NCI-H1048 (cell line): ENCODE measurements around the gene GRM3.

ENCODE experiments used
- DNase-seq: peaks from one replicate; lab custom pipeline; 2025; lab: John Stamatoyannopoulos, UW

The GRM3 gene

DNA sequence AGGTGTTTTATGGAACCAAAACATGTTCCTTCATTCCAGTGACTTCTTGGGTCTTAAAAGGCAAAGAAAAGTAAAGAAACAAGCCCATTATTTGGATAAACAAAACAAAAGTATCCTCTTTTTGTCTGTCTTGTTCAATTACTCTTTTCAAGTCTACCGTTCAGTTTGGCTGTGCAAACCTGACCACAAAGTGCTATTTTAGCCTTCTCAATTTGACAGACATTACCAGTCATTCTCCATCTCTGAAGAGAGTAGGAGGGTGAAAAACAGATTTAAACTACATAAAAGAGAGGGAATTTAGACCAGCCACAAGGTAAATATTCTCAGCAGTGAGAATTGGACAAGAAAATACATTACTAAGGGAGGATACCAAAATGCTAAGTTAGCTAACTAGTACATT is 145.2 kb downstream of the GRM3 start:
- no peak for DNase-seq

DNA sequence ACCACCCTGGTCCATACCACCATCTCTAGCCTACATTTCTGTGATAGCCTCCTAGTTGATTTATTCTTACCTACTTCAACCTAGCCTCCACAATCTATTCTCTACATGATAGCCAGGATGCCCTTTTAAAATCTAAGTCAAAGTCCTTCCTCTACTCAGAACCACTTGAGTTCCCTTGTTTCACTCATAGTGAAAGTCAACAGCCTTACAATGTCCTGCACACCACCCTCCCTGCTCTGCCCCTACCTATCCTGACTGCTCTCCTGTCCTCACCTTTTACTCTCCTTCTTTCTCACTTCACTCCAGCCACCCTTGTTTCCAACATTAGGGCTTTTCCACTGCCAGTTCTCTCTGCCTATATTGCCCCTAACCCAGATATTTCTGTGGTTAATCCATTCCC is 146.7 kb downstream of the GRM3 start:
- no peak for DNase-seq

DNA sequence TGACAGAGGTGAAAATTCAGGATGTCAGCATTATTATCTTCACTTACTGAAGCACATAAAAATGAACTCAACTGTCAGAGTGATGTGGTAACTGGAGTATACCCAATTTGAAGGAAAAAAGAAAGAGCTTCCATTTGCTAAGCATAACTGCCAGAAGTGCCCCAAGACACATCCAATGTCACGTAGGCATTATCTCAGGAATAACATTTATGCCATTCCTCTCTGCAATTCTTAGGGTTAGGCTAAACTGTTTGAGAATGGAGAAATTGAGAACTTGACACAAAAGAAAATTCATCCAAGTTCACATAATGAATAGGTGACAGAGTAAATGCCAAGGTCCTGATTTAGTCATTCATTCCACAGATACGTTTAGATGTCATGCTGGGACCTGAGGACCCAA is 148.6 kb downstream of the GRM3 start:
- no peak for DNase-seq

DNA sequence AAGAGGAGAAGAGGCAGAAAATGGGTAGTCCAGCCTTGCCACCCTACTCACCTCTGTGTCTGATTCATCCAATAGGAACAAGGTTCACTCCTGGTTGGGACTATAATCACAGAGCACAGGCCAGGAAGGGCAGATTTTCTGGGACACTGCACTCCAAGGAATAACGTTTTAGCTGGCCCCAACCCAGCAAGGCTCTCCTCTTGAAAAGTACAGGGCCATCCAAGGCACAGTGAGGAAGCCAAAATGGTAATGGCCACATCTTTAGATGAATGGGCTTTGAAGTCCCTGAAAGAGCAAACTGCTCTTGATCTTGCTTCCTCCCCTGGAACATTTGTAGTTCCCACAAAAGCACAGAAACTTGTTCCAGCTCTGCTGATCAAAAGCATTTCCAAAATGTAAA is 149.4 kb downstream of the GRM3 start:
- DNase-seq: no peak

DNA sequence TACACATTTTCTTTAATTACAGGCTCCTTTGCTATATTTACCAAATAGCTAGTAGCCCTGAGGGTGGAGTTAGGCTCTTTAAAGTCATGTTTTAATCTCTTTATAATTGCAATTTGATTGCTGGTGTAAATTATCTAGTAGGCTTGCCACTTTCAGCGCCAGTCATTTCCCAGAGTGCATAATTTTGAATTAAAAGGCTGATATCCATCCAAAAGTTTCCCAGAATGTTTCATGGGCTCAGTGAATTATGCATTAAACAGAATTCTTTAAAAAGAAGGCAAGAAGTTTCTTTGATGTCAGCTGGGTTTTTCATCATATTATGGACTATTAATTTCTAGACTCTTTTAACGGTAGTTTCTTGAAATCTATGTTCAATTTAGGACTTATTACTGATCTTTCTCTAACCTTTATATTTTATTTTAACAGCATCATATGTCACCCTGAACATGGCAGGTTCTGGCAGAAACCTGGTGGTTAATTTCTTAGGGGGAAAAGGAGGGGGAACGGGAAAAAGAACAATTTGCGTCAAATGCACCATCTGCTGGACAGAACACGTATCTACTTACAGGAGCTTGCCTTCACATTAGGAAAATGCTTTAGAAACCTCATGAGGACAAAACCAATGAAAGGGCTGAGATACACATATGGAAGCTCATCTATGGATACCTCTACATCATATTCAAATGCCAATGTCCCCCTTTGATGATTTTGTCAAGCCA is 171.1 kb downstream of the GRM3 start:
- DNase-seq: no peak

DNA sequence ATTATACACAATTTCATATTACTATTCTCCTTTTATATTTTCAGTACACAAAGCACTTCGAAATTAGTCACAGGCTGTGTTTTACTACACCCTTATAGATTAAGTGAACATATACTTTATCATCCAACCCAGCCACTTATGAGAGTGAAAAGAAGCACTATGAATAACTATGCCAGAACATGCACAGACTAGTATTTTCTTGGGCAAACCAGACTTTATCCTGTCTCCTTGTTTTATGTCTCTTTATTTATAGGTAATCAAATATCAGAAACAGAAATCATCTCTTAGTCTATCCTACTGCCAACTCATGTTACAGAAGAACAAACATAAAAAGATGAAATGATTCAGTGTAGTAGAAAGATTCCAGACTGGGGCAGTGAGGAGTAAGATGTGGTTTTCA is 171.8 kb downstream of the GRM3 start:
- DNase-seq: no peak

DNA sequence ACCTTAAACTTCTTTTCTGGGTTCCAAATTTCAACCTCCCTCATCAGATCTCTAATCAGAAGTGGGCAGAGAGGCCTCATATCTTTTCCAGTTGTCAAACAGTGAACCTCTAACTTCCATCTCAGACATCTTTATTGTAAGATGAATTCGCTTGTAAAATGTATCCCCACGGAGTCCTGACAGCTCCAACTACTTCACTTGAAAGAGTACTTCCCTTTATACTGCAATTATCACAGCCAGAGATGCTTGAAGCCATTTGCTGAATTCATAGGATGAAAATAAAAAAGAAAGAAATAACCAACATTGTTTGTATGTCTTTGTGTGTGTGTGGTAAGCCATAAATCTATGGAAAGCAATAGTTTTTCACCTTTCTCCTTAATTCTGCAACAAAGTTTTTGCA is 175.2 kb downstream of the GRM3 start:
- DNase-seq: no peak

DNA sequence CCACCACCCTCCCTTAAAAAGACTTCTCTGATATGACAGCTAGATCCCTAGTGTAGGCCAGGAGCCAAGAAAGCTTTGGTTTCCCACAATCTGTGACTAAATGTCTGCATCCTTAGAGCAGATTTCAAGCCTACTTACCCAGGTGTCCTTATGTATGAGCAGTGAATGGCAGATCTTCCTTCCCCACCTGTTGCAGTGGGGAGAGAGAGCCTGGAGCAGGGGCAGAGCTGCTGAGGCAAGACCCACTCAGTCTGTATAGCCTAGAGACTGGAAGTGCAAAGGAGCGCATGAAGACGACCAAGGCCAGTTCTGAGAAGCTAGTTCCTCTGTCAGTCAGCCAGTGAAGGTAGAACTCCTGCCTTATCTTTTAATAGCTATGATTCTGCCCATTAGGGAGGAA is 180.1 kb downstream of the GRM3 start:
- no peak for DNase-seq

DNA sequence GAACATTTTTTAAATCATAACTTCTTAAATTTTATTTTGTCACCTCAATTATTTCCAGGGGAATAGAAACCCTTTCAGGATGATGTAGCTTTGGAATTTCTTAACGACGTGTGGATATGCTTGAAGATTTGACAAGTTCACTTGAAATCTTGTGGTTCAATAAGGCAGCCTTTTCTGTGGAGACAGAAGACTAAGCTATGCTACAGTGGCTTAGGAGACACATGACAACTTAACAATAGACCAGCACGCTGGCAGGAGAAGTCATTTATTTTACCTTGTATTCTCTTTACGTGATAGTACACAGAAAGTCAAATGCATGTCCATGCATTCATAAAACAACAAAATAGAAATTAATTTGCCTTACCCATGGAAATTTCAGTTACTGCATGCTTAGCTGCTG is 181.6 kb downstream of the GRM3 start:
- DNase-seq: no peak

DNA sequence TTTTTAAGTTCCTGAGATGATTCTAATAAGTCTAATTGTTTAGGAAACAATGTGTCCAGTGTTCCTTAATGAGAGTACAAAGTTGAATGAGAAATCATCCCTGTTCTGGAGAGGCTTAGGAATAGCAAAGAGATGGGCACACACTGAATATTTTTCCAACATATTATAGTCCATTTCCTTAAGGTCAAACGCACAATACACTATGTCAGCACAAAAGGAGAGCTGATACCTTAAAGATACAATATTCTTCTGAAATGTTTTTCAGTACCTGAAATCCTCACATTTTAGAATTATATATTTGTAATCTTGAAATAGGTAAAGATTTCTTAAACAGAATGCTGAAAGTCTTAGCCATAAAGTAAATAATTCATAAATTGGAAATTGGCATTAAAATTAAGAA is 183.2 kb downstream of the GRM3 start:
- no peak for DNase-seq

DNA sequence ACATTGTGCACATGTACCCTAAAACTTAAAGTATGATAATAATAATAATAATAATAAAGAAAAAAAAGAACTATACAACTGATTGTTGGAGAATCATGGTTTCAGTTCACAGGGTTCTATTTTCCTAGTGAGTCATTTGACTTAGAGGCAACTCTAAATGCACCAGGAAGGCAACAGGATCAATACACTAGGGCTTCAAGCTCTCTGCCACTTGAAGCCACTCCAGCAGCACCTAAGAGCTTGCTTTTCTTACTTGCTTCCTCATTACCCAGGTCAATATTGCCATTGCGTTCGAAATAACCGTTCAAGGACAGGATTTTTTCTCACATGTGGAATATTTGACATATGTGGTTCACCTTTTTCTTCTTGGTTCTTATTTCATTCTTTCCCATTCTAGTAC is 189.7 kb downstream of the GRM3 start:
- no peak for DNase-seq

DNA sequence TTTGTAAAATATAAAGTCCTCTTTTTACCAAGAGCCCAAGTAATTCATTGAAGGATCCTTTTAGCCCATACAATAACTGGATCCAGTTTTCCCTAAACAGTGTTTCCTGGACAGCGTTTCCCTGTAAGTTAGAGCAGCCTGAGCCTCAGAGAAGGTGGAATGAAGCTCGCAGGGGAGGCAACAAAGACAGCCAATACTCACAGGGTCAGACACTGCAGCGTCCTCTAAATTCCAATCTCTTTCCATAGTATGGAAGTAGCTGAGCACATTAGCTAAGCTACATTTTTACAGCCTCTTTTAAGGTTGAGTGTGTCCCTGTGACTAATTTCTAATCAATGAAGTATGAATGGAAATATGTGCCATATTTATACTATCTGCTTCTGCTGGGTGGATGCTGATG is 193.5 kb downstream of the GRM3 start:
- DNase-seq: no peak

DNA sequence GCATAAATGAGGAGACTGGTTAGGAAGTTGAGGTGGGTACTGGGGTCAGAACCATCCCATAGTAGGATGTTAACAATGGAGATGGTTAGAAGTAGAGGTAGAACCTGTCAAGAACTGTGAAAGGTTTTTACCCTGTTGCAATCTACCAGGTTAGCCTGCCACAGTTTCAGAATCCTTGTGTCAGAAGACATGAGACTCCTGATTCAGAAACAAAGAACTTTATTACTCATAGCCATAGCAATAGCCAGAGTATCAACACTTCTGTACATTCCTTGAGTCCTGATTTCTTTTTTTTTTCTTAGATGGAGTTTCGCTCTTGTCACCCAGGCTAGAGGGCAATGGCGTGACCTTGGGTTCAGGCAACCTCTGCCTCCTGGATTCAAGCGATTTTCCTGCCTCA is 200.9 kb downstream of the GRM3 start:
- no peak for DNase-seq

DNA sequence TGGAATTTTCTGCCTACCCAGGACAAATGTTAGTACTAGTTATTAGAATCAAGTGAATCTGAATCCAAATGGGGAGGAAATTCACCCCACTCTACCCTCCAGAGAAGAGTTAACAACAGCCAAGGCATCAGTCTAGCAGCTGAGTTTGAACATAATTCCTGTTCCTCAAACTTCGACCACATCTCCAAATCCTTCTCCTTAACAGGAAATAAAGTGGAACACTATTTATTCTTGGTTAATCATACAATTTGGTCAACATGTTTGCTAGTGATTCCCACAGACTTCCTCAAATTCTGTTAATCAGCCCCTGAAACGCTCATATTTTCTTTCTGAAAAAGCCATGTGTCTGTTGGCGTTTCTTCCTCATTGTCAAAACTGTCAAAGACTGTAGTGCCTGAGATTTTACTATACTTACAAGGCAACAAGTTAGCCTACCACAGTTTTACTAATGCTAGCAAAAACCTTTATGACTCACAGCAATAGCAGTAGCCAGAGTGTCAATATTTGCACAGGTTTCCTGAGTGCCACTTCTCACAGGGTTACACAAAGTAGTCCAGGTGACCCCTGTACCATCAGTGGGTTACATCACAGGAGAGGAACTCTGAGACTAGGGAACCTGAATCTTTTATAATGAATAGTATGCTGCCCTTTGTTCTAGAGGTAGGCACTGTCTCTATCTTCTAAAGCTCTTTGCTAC is 202.9 kb downstream of the GRM3 start:
- DNase-seq: no peak

DNA sequence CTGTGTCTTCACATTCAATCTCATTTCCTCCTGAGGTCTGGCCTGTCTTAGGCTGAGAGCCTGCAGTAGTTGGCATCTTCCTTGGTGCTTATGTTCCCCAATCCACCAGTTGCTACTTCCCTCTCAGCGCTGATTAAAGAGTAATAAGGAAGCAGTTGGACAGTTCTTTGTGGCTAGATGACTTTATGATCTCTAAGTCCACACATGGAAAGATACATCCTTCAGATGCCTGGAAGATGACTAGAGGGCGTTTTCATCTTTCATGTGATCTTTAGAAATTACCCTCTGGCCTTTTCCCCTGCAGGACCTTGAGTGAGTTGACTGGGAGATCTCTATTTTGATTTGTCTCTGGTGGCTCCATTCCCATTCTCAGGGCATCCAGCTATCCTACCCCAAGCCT is 204.5 kb downstream of the GRM3 start:
- no peak for DNase-seq

DNA sequence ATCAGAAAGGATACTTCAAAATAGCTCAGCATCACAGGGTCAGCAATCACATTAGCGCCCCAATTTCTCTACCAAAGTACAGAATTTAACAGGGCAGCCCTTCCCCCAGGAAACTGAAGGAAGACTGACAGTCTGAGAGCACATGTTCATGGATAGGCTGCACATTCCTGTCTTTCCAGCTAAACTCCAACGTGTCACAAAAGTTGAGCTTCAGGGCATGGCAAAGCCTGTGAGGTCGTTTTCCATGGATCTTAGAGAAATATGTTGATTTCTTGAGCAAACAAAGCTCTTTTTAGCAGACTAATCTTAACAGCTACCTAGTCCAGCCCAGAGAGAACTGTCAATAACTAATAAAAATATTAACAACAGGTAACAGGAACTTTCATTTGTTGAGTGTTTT is 207.9 kb downstream of the GRM3 start:
- no peak for DNase-seq

DNA sequence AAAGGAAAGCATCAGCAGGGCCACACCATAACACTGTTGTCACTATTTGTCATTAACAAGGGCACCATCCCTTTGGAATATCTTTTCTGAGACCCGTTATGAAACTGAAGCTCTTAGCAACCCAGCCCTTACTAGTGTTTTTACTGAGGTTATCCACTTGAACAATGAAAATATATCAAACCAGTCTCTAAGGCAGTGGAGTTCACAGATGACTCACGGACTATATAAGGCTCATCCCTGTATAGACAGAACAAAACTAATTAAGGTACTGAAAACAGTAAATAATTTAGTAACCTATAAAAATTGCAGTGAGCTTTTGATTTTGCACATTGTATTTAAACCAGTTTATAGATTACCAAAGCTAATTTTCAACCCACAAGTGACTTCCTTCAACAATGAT is 219.7 kb downstream of the GRM3 start:
- DNase-seq: no peak

DNA sequence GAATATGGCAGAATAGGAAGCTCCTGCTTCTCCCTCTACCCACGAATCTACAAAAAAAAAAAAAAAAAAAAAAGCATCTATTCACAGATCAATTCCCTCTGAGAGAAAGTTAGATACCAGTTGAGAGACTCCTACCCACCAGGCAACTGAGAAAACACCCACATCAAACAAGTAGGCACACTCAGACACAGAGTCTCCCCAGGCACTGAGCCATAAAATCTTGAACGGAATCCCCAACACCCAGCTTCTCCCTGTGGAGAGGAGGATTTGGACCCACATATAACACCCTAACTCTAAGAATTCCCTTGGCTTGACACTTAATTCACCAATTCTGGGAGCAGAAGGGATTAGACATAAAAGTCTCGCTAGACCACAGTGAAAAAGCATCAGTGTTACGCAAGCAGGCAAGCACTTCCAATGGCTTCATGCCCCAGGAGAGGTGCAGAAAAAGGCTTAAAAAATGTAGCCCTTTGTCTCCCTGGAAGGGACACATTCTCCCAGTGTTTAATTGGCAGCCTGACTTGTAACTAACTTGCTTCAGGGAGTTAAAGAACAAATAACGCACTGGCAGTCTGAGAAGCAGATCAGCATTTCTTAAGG is 223.6 kb downstream of the GRM3 start:
- no peak for DNase-seq

DNA sequence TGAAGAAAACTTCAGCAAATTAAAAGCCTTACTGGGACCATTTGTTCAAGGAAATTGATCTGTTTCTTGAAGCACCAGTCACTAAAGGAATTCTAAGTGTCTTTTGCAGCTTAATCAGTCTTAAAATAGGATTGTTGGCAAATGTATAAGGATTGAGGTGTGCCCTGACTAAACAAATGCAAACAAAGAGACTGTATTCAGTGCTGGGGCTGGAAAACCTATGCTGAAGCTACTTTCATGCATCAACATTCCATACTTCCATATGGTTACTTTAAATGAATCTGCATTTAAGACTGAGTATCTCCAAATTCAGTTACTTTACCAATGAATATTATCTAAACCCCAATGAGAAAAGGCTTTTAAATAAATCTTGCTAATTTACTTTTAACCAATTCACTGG is 232.4 kb downstream of the GRM3 start:
- no peak for DNase-seq

DNA sequence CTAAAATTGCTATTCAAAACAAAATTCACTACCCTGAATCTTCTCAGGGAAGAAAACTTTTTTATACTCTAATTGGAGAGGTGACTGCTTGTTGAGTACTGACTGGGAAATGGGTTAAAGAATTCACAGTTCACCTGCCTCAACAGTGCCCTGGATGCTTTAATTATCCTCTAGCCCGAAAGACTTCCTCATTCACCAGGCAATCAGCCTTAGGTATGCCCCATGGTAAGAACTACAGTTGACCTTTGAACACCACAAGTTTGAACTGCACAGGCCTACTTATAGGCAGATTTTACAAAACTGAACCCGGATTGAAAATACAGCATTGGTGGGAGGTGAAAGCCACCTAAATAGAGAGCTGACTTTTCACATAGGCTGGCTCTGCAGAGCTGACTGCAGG is 240.4 kb downstream of the GRM3 start:
- no peak for DNase-seq

DNA sequence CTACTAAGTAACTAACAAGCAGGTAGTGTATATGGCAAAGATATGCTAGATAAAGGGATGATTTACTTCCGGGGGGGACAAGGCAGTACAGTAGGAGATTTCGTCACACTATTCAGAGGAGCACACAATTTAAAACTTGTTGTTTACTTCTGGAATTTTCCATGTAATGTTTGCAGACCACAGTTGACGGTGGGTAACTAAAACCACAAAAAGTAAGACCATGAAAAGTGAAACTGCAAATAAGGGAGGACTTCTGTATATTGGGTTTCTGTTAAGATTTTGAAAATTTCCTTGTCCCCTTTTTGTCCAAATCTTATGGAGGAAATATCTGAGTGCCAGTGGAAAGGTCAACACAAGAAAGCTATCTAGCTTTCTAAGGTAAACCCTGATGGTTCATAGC is 245.8 kb downstream of the GRM3 start:
- DNase-seq: no peak

DNA sequence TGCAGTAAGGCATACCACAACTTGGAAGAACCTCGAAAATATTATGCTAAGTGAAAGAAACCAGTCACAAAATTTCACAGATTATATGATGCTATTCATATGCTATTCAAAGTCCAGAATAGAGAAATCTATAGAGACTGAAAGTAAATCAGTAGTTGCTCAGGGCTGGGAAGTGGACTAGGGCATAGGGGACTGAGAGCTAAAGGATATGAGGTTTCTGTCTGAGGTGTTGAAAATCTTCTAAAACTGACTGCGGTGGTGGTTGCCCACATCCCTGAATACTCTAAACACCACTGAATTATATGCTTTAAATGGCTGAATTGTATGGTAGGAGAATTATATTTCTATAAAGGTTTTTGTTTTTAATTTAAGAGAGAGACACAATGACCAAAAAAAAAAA is 254.5 kb downstream of the GRM3 start:
- DNase-seq: no peak

DNA sequence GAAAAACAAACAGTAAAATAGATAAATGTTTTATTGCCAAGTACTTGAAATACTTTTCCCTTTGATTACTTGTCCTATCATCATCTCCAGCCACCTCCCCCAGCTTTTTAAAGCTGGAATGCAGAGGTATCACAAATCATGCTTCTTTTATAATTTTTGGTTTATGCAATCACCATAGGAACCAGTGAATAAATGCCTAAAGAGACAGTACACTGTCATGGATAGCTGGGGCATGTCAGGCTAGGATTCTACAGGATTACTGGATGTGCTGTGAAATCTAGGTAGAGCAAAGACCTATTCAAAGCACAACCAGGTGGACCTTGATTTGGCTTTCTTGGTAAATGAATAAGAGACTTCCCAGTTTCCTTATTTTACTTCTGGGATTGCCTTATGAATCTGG is 257.2 kb downstream of the GRM3 start:
- DNase-seq: no peak
